HG03097 (cell line): ENCODE measurements around the gene ITK.
"Not testable (repeated sequence)": the region's sequence is repeated elsewhere in the genome, so short reads cannot be mapped to it uniquely, and the experiment has no call there.

Source experiments
- ATAC-seq: cut with Tn5 transposase; IDR thresholded peaks from one replicate; pipeline ENCODE4 v1.9.1; 2021; ENCODE audit not compliant: unreplicated experiment, low FRiP score

Gene ITK

DNA sequence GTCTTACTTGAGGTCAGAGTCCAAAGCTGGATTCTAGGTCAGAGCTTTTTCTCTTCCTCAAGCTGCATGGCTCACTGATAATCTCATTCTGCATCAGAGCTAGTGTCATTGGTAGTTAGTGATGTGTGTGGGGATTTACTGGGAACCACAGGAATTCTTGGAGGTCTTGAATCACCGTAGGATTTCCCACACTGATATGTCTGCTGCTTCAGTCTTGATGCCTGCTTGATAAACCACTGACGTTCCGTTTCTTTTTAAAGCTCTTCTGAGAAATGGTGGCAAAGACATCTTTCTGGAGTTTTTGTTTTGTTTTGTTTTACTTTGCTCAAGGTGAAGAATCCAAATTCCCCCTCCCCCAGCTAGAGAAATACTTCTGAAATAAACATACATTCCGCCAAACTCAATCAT lies 13.4 kb upstream of the ITK start:
- no peak for ATAC-seq

DNA sequence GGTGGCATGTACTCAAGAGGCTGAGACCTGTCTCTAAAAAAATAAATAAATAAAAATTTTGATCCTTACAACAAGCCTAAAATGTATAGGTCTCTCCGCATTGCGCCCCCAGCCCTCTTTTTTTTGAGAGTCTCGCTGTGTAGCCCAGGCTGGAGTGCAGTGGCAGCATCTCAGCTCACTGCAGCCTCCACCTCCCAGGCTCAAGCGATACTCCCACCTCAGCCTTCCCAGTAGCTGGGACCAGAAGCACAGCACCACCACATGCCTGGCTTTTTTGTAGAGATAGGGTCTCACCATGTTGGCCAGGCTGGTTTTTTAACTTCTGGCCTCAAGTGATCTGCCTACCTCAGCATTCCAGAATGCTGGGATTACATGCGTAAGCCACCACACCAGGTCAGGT lies 12.4 kb upstream of the ITK start:
- ATAC-seq, result no peak

DNA sequence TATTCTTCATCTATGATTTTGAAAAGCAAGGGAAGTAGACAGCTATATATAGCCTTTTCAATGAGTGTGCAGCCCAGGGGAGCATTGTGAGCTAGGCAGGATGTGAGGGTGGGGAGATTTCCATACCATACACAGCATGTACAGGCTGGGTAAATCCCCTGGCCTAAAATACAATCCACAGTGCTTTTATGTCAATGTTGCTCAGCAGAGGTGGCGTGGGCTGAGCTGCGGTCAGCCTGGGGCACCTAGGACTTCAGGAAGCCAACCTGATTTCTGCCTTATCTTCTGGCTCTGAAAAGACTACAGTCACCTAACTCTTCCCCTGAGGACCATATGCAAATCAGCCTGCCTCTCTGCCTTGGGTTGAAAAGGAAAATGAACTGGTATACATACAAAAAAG lies 8.2 kb upstream of the ITK start:
- ATAC-seq, result peak; percentile 99

DNA sequence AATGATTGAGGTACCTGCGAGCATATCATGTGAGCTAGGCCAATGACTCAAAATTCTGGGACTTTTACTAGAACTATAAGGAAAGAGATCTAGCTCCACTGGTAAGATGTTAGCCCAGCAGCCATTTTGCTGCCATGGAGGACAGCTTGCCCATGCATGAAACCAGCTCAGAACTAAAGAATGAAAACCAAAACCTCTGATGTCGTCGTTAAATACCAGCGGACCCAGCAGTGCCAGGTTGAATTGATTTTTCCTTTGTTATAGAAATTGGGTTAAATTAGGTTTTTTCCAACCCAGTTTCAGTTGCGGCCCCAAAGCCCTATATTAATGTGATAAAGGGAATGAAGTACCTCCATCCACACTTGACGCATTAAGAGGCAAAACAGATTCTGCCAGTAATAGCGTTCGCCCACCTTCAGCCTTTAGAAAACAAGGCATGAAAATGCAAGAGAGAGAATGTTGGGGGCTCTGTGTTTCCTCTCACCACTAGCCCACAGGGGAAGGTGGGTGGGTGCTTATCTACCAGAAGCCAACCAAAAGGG lies 5.5 kb upstream of the ITK start:
- ATAC-seq, result no peak

DNA sequence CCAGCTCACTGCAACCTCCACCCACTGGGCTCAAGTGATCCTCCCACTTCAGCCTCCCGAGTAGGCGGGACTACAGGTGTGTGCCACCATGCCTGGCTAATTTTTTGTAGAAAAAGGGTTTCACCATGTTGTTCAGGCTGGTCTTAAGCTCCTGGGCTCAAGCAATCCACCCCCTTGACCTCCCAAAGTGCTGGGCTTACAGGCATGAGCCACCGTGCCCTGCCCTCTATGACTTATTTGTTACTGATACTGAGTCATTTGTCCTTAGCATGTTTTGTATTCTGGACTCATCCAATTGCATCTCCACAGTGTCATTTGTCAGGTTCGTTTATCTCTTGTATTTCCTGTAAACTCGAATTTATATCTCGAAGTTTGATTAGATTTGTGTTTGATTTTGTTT lies 2.7 kb upstream of the ITK start:
- no peak for ATAC-seq

DNA sequence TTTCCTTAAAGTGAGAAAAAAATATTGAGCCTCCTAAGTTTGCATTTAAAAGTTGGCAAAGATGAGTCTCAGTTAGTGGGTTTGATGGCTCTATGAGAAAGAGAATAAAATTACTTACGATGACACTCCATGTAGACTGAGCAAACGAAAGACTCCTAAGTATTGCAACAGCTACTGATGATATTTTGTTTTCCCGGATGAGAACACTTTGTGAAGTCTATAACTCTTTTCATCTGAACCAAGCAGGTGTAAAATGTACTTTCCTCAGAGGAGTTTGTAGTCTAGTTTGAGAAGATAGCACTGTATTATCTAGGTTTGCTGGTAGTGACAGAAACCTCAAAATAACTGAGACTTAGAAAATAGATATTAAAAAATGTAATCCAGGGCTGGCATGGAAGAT lies 1.7 kb upstream of the ITK start:
- ATAC-seq, result no peak

DNA sequence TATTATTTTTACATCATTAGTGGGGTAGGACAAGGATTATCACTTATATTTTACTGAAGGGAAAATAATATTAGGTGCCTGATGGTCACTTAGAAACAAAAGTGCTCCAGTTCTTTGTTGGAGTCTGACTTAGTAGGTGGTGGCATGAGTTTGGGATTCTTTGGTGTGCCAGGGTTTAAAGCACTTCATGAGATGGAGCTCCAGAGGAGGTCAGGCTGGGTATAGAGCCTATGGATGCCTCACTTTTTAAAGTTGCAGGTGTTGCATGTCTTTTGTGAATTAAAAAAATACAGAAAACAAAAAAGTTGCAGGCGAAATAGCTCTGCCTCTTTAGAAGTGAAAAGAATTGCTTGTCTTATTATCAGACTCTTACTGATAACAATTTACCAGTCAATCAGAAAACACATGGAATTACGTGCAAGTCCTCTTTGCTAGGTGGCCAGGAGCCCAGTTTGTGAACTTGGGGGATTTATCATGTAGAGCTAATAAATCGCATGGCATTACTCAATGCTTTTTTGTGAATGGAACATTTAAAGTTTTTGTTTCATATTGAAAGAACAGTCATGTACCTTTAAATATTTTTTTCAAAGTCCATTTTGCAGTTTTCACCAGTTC lies 1.6 kb downstream of the ITK start:
- ATAC-seq, result no peak

DNA sequence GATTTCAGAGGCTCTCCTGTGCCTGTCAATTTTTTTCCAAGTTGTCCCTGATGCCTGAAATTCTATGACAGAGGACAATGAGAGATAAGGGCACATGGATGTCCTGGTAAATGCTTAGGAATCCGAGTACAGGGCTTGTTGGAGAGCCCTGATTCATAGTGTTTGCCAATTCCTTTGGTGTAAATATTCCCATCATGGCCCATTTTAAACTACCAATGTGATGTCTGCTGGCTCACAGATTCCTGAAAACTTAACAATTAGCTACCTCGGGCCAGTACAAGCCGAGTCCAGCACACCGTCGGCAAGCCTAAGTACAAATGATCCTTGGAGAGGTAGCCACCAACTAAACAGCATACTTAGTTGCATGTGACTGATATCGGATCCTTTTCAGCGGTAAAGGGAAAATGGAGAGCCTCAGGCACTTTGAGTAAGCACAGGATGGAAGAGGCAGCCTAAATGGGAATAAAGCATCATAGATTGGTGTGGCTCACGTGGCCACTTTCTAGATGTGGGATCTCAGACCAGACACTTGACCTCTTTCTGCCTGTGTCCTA lies 3.6 kb downstream of the ITK start:
- no peak for ATAC-seq

DNA sequence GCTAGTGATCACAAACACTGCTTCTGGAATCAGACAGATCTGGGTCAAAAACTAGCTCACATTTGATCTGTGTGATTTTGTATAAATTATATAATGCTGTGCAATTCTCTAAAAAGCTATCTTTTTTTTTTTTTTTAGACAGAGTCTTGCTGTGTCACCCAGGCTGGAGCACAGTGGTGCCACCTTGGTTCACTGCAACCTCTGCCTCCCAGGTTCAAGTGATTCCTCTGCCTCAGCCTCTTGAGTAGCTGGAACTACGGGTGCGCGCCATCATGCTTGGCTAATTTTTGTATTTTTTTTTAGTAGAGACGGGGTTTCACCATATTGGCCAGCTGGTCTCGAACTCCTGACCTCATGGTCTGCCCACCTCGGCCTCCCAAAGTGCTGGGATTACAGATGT lies 4.5 kb downstream of the ITK start:
- ATAC-seq, result not testable (repeated sequence)

DNA sequence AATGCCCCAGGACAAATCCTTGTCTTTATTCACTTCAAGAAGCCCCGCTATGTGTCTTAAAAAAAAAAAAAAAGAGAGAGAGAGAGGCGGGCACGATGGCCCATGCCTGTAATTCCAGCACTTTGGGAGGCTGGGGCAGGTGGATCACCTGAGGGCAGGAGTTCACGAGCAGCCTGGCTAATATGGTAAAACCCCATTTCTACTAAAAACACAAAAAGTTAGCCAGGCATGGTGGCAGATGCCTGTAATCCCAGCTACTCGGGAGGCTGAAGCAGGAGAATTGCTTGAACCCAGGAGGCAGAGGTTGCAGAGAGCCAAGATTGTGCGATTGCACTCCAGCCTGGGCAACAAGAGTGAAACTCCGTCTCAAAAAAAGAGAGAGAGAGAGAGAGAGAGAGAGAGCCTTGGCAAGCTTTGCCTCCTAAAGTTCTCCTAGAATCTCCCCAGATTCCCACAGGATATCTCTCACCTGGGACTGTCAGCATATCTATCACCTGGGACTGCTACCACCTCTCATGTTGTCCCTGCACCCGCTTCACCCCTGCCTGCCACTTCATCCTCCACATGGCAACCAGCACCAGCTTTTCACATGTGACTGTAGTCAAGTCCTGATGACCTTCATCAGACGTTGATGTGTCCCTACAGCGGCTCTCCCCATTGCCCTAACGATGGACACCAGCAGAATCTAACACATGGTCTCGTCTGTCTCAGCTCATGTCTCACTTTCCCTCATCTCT lies 5.8 kb downstream of the ITK start:
- no peak for ATAC-seq

DNA sequence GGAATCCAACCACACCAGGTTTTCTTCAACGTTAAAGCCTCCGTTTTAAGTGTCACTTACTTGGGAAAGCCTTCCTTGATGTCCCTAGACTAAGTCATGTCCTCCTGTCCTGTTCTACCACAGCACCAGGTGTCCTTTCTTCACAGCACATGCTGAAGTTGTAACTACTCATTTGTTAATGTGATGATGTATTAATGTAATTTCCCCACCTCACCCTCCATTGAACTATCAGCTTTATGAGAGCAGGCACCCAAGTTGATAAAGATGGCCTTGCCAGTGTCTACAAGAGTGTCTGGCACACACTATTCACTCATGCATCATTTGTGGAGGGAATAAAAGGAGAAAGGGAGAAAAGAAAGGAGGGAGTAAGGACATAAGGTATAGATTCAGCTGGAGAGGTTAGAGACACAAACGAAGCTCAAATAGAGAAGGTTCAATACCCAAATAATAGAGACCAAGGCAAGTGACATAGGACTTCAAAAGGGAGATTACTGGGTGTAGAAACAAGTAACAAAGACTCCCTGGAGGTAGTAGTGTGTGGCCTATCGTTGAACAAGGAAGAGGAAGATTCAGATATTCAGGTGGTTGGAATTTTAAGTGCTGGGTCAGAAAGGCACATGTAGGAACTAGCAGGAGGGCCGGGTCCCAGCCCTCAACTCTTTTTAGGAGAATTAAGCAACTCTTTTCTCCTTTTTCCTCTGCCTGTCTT lies 6.6 kb downstream of the ITK start:
- ATAC-seq, result no peak

DNA sequence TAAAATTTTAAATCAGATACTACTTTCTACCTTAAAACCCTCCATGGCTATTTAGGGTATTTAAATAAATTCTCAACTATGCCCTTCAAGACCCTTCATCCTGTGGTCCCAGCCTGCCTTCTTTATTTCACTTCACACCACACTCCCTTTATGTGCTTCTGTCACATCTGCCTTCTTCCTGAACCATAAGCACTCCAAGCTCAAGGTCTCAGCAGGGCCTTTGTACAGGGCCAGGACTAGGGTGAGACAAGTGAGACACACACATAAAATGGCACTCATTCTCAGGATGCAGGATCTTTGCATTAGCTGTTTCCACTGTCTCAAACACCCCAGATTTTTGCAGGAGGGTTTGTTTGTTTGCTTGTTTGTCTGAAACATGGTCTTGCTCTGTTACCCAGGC lies 7.6 kb downstream of the ITK start:
- ATAC-seq, result no peak

DNA sequence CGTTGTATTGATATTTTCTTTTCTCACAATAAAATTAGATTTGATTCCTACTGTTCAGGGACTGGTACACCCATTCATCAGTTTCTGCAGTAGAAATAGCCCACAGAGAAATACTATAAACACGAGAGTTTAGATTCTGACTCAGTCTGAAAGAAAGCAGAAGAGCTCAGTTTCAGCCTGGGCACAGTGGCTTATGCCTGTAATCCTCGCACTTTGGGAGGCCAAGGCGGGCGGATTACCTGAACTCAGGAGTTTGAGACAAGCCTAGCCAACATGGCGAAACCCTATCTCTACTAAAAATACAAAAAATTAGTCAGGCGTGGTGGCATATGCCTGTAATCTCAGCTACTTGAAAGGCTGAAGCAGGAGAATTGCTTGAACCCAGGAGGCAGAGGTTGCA lies 8.6 kb downstream of the ITK start:
- no peak for ATAC-seq

DNA sequence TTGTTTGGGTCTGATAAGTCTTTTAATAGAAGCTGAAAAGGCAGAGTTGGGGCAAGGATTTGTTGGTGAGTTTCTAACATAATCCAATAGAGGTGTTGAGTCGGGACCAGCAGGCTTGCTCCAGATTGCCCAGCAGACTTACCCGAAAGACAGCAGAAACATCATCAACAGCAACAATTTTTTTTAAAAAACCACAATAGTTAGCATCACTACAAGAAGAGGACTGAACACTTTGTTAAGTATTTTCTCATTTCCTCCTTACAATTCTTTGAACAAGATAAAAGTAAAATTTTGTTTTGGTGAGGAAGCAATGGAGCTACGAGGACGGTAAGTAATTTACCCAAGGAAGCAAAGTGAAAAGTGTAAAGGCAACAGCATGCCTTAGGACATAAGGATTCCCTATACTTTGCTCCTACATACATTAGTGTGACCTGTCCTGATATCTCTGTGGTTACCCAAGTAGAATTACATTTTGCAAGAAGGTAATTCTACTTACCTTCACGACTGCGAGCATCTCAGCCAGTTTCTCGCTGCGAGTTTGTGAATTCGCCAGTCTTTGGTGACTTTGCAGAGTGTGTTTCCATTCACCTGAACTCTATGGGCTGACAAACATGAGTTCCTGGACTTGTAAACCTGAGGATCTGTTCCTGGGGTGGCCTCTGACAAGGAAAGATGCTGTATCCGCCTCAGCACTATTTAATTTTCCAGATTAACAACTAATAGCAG lies 13.2 kb downstream of the ITK start:
- ATAC-seq, result no peak

DNA sequence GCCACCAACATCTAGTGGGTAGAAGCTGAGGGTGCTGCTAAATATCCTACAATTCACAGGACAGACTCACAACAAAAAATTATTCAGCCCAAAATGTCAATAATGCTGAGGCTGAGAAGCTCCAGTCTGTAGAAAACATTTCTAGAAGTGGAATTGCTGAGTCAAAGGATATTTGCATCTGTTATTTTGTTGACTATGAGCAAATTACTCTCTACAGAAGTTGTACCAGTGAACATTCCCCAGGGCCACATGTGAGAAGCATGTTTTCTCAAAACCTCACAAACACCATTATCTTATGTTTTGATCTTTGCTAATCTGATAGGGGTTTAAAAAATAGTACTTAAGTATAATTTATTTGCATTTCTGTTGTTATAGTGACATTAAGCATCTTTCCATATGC lies 15.4 kb downstream of the ITK start:
- ATAC-seq, result no peak

DNA sequence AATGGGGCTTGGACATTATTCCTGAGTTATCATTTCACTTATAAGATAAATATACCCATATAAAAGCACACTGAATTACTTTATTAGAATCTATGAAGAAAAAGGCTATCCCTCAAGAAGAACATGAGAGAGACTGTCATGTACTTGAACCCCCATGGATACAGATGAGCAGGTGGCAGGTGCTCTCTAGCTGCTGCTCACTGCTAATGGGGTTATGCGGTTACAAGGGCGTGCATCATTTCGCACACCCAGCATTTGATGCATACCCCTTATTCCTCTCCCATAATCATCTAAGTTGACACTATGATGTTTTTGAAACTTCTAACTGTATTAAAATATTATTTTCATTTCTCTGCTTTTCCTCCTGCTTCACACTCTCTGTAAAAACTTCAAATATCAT lies 16.4 kb downstream of the ITK start:
- no peak for ATAC-seq

DNA sequence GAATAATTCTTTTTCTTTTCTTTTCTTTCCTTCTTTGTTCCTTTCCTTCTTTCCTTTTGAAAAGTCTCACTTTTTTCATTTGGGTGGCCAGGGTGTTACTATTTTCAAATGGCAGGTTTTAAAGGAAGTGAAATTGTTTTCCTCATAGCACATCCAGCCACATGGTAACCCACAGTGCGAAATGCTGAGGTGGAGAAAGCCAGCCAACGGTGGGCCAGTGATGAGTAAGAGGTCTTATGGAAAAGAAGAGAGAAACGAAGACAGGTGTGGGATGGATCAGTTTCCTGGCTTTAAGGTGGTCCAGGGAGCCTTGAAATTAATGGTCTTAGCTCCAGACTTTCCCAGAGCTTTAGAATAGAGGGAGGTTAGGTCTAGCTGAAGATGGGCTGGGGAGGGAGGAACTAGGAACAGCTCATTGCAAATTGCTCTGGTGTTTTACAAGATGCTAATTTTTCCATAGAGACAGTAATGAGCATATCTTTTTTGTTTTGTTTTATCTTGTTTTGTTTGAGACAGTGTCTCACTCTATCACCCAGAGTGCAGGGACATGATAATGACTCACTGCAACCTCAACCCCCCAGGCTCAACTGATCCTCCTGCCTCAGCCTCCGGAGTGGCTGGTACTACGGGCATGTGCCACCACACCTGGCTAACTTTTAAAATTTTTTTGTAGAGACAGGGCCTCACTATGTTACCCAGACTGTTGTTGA lies 17.8 kb downstream of the ITK start:
- ATAC-seq, result no peak

DNA sequence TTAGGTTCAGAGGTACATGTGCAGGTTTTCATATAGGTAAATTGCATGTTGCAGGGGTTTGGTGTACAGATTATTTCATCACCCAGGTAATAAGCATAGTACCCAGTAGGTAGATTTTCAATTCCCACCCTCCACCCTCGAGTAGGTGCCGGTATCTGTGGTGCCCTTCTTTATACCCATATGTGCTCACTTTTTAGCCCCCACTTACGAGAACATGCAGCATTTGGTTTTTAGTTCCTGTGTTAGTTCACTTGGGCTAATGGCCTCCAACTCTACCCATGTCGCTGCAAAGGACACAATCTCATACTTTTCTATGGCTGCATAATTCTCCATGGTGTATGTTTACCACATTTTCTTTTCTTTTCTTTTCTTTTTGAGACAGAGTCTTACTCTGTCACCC lies 21.2 kb downstream of the ITK start:
- no peak for ATAC-seq

DNA sequence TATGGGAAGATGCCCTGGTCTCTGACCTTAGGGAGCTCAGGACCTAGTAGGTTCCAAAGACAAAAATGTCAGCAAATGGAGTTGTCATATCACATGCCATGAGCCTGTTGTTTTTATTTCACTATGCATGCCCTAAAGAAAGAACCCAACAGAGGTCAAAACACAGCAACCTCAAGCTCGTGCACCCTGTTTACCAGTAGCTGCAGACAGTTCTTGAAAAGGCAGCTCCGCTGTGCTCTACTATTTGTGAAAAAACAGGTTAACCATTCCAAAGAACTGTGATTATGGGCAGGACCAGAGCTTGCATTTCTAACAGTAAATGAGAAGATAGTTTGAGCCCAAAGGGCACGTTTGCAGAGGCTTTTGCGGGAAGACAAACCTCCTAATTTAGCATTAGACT lies 22.8 kb downstream of the ITK start:
- ATAC-seq, result no peak

DNA sequence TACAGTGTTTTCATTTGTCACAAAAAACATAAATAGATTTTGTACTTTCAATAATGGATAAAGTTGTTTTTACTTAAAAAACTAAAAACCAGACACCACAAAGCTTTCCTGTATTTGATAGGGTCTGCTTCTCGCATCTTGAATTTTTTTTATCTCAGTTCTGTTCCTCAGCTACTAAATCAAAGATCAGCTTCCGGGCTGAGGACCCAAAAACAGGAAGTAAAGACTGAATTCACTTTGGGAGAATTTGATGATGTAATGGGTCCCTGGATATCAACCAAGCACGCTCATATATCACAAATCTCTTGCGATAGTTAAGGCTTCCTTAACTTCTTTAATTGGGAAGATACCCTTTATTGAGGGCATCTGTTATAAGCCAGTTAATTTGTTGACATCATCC lies 24.1 kb downstream of the ITK start:
- no peak for ATAC-seq
